ENCODE results near the gene CST9L. TPM values are rescaled to one million over a fixed set of nuclear protein-coding genes. Genes with fewer than 3 reads are reported as not detected.

CST9L gene
- total RNA-seq (2022) (not detected in 2 replicates), Bru-seq, nascent RNA (not detected), BruChase-seq, experiment 1, labeled RNA remaining after a 6-hour chase (not detected), BruChase-seq, experiment 2, labeled RNA remaining after a 2-hour chase (not detected)
- long read RNA-seq, result 0 reads

- Mint-ChIP-seq H3K27ac (ENCODE audit: low read depth, unreplicated experiment) (no peak within 1 kb of the TSS), H3K27me3 (ENCODE audit: insufficient read depth, unreplicated experiment) (no peaks in the 10 kb centered on the region), H3K36me3 (ENCODE audit: insufficient read depth, unreplicated experiment) (no peaks in the 10 kb centered on the region), H3K4me1 (ENCODE audit: insufficient read depth, unreplicated experiment) (no peaks in the 10 kb centered on the region), H3K4me3 (ENCODE audit: unreplicated experiment) (no peak within 1 kb of the TSS), H3K9me3 (ENCODE audit: unreplicated experiment) (no peaks in the 10 kb centered on the region)
- ChIA-PET CTCF (no interaction called here), POLR2A (no interaction called here)
- no peak for TF ChIP-seq CTCF (IDR thresholded peaks at IDR 0.05; ENCODE audit: unreplicated experiment)
- DNase-seq (ENCODE audit: unreplicated experiment), result no peak
- intact Hi-C loops (cut with micrococcal nuclease), result no loop called here
- no TSS peak for BruUV-seq (replicated peaks)
Observed at GRCh38 chr20:23568320-23568970, at the start of gene CST9L. Gene CST9L, minus strand, starts transcription at chr20:23568484. Its CDS starts 34 bp downstream, at chr20:23568450.

GRCh38 chr20:23614163-23614562 lies 45.9 kb upstream of the CST9L start:
- H3K9me3 Mint-ChIP-seq (ENCODE audit: unreplicated experiment), result no peaks in the 10 kb centered on the region
- intact Hi-C loops (cut with micrococcal nuclease), result no loop called here
- ChIA-PET POLR2A (interaction anchor here (0.6 to 1.2 kb wide), 3 partner anchors 15 to 34 kb away, joined by 3 to 5 read pairs (median 4); no protein-coding TSS in a partner anchor), CTCF (interaction anchor here (0.6 to 2.6 kb wide), 3 partner anchors 55 to 172 kb away, joined by 3 to 18 read pairs (median 4); no protein-coding TSS in a partner anchor)
- H3K36me3 Mint-ChIP-seq (ENCODE audit: insufficient read depth, unreplicated experiment), result no peaks in the 10 kb centered on the region
- TF ChIP-seq CTCF (IDR thresholded peaks at IDR 0.05; ENCODE audit: unreplicated experiment), result no peak
- no TSS peak for BruUV-seq (replicated peaks)
- no peaks in the 10 kb centered on the region for H3K4me1 Mint-ChIP-seq (ENCODE audit: insufficient read depth, unreplicated experiment)
- no peaks in the 10 kb centered on the region for H3K27me3 Mint-ChIP-seq (ENCODE audit: insufficient read depth, unreplicated experiment)
- H3K4me3 Mint-ChIP-seq (ENCODE audit: unreplicated experiment), result no peak overlapping the region
- H3K27ac Mint-ChIP-seq (ENCODE audit: low read depth, unreplicated experiment), result no peak overlapping the region
- no peak for DNase-seq (ENCODE audit: unreplicated experiment)

GRCh38 chr20:23613676-23614075 lies 45.4 kb upstream of the CST9L start:
- DNase-seq (ENCODE audit: unreplicated experiment), result no peak
- BruUV-seq (replicated peaks), result no TSS peak
- Mint-ChIP-seq H3K4me1 (ENCODE audit: insufficient read depth, unreplicated experiment) (no peaks in the 10 kb centered on the region), H3K27ac (ENCODE audit: low read depth, unreplicated experiment) (no peak overlapping the region), H3K9me3 (ENCODE audit: unreplicated experiment) (no peaks in the 10 kb centered on the region), H3K36me3 (ENCODE audit: insufficient read depth, unreplicated experiment) (no peaks in the 10 kb centered on the region), H3K27me3 (ENCODE audit: insufficient read depth, unreplicated experiment) (no peaks in the 10 kb centered on the region), H3K4me3 (ENCODE audit: unreplicated experiment) (no peak overlapping the region)
- CTCF ChIA-PET, result interaction anchor here (0.6 to 2.6 kb wide), 4 partner anchors 55 to 171 kb away, joined by 3 to 18 read pairs (median 4); no protein-coding TSS in a partner anchor
- POLR2A ChIA-PET, result interaction anchor here (0.9 to 1.2 kb wide), 3 partner anchors 16 to 1240 kb away, joined by 3 to 5 read pairs (median 3); no protein-coding TSS in a partner anchor
- intact Hi-C loops (cut with micrococcal nuclease), result no loop called here
- TF ChIP-seq CTCF (IDR thresholded peaks at IDR 0.05; ENCODE audit: unreplicated experiment), result no peak

GRCh38 chr20:23612396-23612795 lies 44.1 kb upstream of the CST9L start:
- no peak for DNase-seq (ENCODE audit: unreplicated experiment)
- Mint-ChIP-seq H3K27ac (ENCODE audit: low read depth, unreplicated experiment) (no peak overlapping the region), H3K36me3 (ENCODE audit: insufficient read depth, unreplicated experiment) (no peaks in the 10 kb centered on the region), H3K4me3 (ENCODE audit: unreplicated experiment) (no peak overlapping the region), H3K4me1 (ENCODE audit: insufficient read depth, unreplicated experiment) (no peaks in the 10 kb centered on the region), H3K9me3 (ENCODE audit: unreplicated experiment) (no peaks in the 10 kb centered on the region), H3K27me3 (ENCODE audit: insufficient read depth, unreplicated experiment) (no peaks in the 10 kb centered on the region)
- BruUV-seq (replicated peaks), result no TSS peak
- ChIA-PET CTCF (interaction anchor here (0.9 to 17.1 kb wide), 4 partner anchors 9 to 171 kb away, joined by 3 to 541 read pairs (median 10); partner anchors contain the start of gene CSTL1), POLR2A (interaction anchor here (0.9 kb wide), 1 partner anchor 23 kb away, joined by 3 read pairs; no protein-coding TSS in a partner anchor)
- intact Hi-C loops (cut with micrococcal nuclease), result no loop called here
- no peak for TF ChIP-seq CTCF (IDR thresholded peaks at IDR 0.05; ENCODE audit: unreplicated experiment)
